Activated CD8-positive, alpha-beta memory T cell treated with anti-CD3 and anti-CD28 coated beads, Interleukin-2, amount 50 U/mL, for 48 hours (primary cell): Measurements from ENCODE around the gene LTB.

Experiments
- DNase-seq: peaks from one replicate; pipeline ENCODE4 v3.0.0-alpha.2; 2020

Gene LTB, protein sequence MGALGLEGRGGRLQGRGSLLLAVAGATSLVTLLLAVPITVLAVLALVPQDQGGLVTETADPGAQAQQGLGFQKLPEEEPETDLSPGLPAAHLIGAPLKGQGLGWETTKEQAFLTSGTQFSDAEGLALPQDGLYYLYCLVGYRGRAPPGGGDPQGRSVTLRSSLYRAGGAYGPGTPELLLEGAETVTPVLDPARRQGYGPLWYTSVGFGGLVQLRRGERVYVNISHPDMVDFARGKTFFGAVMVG

DNA sequence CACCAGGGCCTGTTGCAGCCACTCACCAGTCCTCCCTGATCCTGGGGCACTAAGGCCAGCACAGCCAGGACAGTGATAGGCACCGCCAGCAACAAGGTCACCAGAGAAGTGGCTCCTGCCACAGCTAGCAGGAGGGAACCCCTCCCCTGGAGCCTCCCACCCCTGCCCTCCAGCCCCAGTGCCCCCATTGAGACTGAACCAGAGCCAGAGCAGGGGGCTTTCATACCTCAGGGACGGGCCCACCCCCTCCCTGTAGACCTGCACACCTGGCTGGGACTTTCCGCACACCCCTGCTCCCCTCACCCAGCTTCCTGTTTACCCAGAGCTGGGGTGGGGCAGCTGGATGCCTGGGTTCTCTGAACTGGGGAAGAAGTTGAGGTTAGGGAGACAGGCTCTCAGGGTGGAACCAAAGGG is at the start of gene LTB:
TSS of gene LTB (minus strand) at position 195 of the 414 bp plus-strand sequence. CDS start at position 188, 7 bp downstream.
- no peak for DNase-seq

GRCh38 chr6:31631681-31632278 is 49.6 kb upstream of the LTB start:
- no peak for DNase-seq

DNA sequence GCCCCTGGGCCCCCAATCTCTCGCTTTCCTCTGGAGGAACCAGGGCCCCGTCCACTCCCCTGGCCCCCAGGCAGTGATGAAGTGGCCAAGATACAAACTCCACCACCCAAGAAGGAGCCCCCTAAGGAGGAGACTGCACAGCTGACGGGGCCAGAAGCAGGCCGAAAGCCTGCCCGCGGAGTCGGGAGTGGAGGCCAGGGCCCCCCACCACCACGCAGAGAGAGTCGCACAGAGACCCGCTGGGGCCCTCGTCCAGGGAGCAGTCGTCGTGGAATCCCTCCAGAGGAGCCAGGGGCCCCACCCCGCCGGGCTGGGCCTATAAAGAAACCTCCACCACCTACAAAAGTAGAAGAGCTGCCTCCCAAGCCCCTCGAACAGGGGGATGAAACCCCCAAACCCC is 49.0 kb upstream of the LTB start:
- DNase-seq: no peak

- no peak for DNase-seq
Measured at GRCh38 chr6:31630177-31630934, 48.1 kb upstream of the LTB start.

DNA sequence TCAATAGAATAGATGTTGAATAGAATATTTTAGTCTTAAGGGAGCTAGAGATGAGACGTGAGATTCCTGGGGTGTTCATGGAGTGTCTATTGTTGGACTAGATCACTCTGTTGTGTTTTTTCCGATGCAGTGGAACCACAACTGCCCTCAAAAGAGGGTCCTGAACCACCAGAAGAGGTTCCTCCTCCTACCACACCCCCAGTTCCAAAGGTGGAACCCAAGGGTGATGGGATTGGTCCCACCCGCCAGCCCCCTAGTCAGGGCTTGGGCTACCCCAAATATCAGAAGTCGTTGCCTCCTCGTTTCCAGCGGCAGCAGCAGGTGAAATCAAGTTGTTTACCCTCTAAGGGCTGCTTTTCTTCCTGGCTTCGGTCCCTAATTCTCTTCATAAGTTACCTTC is 46.8 kb upstream of the LTB start:
- DNase-seq: no peak

- DNase-seq: no peak
Measured at GRCh38 chr6:31627690-31628287, 45.6 kb upstream of the LTB start.

DNA sequence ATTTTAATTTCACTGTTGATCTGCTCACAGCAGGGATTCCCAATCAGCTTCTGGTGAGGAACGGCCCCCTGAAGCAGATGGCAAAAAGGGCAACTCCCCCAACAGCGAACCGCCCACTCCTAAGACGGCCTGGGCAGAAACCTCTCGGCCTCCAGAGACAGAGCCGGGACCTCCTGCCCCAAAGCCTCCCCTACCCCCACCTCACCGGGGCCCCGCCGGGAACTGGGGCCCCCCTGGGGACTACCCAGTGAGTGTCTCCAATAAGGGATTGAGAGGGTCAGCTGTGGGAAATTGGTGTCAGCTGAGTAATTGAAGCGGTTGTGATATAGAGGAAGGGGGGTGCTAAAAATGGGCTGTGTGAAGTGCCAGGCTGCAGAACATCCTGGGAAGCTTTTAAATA is 44.7 kb upstream of the LTB start:
- DNase-seq: no peak

GRCh38 chr6:31624070-31624469 is 41.8 kb upstream of the LTB start:
- no peak for DNase-seq

DNA sequence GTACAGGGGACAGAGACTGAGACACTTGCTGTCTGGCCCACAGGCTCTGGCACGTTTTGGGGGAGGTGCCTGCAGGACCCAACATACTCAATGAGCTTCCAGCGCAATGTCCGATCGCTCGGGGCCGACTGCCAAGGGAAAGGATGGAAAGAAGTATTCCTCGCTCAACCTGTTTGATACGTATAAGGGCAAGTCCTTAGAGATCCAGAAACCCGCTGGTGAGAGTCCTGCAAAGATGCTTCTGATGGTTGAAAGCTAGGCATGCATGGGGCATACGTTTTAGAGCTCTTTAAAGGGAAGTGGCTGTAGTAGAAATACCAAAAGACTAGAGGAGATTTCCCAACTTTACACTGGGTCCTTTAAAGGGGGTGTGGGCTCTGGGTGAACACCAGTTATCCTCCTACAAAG is 40.5 kb upstream of the LTB start:
- no peak for DNase-seq

DNA sequence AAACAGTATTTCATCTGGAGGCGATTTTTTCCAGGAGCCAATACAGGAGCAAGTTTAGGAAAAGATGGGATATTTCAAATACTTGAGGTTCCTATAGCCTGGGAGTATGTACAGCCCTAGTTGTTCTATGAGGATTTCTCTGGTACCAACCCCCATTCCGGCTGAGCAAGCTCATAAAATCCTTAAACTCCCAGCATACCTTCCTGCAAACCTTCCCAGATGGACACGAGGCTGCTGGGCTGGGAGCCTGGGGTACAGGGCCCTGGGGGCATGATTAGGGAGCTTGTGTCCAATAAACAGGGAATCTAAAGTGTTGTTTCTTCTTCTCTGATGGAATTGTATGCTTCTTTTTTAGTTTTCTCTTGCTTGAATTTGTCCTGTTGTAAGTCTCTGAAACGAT is 39.8 kb upstream of the LTB start:
- DNase-seq: no peak

- no peak for DNase-seq
Measured at GRCh38 chr6:31621320-31621939, 39.2 kb upstream of the LTB start.

DNA sequence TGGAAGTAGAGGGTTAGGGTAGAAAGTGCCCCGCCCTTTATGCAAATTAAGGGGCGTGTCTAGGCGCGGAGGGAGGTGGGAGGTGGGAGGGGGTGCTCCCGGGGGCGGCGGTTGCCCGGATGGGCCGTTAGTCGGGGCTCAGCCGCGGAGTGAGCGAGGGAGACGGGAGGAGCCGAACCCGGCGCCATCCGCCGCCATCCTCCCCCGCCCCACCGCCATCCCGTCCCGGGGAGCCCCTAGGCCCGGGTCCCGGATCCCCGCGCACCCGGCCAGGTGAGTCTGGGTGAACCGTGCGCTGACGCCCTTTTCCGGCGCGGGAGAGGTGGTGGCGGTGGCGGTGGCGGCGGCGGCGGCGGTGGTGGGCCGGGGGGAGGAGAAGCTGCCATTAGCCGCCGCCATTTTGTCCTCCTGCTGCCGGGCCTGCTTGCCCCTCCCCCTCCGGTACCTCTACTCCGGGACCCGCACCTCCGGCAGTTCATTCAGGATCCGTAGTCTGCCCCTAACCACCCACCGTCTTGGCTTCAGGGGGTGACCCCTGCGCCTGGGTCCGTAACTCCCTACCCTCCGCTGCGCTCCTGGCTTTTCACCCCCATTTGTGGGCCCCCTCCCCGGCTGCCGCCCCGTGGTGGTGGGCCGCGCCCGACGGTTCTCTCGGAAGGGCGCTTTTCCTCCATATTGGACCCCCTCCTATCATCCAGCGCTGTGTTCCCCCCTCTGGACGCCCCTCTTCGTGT is 38.5 kb upstream of the LTB start, which contains the start of gene PRRC2A:
TSS of gene PRRC2A (plus strand) at position 130 of the 734 bp plus-strand sequence. CDS start 2,075 bp downstream, outside the sequence.
- DNase-seq: peak; percentile 96

DNA sequence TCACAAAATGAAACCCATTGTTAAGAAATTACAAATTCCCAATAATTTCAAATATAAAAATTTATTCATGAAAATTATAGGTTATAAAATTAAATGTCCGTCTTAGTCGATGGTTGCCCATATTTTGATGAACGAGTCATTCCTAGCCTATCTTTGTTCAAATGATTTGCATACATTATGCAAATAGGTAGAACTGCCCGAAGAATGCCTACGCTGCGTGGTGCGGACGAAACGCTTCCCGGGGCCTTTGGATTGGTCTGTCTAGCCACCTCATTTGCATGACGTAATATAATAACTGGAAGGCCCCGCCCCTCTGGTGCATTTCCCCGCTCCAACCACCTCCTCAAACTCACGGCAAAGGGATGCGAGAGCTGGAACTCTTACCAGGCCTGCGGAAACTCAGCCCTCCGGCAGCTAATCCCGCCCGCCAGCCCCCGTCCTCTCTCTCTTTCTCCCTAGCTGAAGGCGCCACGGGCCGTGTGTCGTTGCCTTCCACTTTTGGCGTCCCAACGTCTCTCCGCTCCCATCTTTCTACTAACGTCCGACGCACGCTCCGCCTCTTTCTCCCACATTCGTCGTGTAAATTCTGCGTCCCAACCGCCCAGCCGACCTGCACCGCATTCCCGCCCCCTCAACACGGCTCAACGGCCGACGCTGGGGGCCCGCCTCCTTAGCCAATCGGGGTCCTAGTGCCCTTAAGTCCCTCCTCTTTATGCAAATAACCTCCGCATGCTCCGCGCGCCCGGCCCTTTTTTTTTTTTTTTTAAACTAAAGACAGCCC is 37.8 kb upstream of the LTB start:
- DNase-seq: peak; percentile 94

DNA sequence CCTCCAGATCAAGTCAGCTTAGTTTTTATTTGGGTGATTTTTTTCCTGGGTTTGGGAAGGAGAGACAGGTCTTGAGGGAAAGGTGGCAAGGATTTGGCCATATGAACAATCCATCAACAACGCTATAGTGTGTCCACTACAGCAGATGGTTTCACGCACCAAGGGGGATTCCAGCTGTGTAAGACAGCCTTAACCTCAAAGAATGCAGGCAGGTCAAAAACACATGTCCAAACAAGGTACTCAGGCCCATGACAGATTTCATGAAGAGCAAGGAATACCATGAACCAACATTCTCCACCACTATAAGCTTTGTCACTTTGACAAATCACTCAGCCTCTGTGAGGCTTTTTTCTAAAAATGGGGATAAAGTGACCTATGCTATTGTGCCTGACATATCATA is 34.8 kb upstream of the LTB start:
- DNase-seq: no peak

DNA sequence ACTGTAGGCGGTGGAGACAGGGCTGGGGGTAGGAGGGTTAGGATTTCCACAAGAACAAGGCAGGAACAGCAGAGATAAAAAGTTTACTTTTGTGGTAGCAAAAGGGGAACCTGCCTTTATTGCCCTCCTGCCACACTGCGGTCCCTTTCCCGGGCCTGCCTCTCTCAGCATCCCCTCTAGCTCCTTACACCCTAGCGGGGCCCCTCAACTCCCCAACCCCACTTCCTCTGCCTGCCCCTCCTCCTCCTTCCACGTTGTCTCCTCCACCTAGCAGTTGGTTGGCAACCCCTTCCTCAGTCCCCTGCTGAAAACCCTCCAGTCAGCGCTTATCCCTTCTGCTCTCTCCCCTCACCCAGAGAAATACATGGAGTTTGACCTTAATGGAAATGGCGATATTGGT is 33.5 kb upstream of the LTB start:
- peak; percentile 75 for DNase-seq

DNA sequence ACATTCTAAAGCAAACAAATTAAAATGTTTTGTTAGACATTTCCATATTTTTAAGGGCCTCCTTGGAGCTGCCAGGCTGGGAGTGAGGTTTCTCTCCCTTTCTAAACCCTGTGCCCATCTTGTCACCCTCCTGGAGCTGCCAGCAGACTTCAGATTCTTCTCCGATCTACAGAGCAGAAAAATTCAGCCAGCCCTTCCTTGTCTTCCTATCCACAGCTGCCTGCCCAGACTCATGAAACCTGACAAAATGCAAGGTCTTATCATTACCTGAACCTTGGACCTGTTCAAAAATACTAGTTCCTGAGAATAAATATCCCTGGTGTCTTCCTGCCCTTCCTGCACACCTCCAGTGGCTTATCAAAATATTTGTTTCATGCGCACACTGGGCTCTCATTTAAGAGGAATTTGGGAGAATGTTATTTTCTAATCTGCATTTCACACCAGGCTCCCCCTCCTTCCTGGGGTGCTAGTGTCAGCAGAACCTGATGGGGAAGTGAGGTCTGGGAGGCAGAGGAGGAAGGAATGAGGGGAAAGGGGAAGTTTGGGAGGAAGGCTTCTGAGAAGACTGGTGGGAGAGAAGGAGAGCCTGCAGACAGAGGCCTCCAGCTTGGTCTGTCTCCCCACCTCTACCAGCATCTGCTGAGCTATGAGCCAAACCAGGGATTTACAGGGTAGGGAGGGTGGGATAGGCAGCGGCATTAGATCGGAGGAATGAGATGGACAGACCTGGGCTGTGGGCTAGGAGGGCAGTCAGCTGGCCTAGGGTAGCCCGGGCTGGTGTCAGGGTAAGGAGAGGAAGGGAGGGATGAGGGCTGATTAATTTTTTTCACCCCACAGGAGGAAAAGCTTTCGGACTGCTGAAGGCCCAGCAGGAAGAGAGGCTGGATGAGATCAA is 32.7 kb upstream of the LTB start, which contains the start of gene AIF1:
TSS of gene AIF1 (plus strand) at position 551 of the 895 bp plus-strand sequence. CDS start at position 647, 96 bp downstream.
- no peak for DNase-seq

GRCh38 chr6:31614075-31614619 is 31.9 kb upstream of the LTB start:
- DNase-seq: no peak

GRCh38 chr6:31610968-31611367 is 28.7 kb upstream of the LTB start:
- DNase-seq: no peak

DNA sequence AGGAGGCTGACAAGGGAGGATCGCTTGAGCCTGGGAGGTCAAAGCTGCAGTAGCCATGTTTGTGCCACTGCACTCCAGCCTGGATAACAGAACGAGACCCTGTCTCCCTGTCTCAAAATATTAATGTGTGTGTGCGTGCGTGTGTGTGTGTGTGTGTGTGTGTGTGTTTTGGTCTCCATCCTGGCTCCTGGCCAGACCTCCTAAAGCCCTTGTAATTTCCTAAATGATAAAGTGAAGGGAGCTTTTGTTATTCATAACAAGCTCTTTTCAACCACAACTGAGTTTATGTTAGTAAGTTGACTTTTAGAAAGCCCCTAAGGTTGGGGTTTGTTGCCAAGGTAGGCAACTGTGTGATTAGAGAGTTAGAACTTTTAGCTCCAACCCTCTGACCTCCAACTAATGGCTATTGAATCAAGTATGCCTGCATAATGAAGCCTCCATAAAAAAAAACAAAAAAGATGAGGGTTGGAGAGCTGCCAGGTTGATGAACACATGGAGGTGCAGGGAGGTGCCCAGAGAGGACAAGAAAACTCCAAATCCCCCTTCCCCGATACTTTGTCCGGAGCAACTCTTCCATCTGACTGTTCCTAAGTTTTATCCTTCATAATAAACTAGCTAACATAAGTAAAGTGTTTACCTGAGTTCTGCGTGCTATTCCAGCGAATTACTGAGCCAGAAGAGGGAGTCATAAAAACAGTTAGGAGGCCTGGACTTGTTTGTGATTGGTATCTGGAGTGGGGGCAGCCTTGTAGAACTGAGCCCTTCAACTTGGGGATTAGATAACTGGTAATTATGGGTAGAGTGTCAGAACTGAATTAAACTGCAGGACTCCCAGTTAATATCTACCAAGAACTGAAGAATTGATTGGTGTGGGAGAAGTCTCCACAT is 27.5 kb upstream of the LTB start:
- no peak for DNase-seq
